Measurements from ENCODE around the gene RAET1G. TPM values are rescaled to one million over a fixed set of nuclear protein-coding genes. Genes with fewer than 3 reads are reported as not detected.
A peak's percentile ranks its signal among the peaks of the same experiment; 100 is the strongest.

RAET1G gene
- total RNA-seq, 1 donor from 2014 or later, result not detected

GRCh38 chr6:149936743-149937142 is 13.8 kb upstream of the RAET1G start:
- no peak for DNase-seq
- H3K4me1 Mint-ChIP-seq, result peaks cover 39% of the 10 kb centered on the region

GRCh38 chr6:149935668-149936067 is 12.7 kb upstream of the RAET1G start:
- intact Hi-C loops (cut with micrococcal nuclease), result loop anchor here (2.0 to 5.0 kb wide), 5 partner anchors 101 to 879 kb away; no protein-coding TSS in a partner anchor
- Mint-ChIP-seq H3K4me1 (peaks cover 31% of the 10 kb centered on the region), H3K27me3 (peaks cover 72% of the 10 kb centered on the region), H3K36me3 (ENCODE audit: low read depth) (no peaks in the 10 kb centered on the region), H3K9me3 (no peaks in the 10 kb centered on the region), H3K27ac (no peak overlapping the region), H3K4me3 (no peak overlapping the region)
- no peak for DNase-seq
- ChIA-PET CTCF (interaction anchor here (2.8 kb wide), 1 partner anchor 82 kb away, joined by 27 read pairs; no protein-coding TSS in a partner anchor), POLR2A (interaction anchor here (0.7 kb wide), 1 partner anchor 80 kb away, joined by 4 read pairs; no protein-coding TSS in a partner anchor)
- no peak for TF ChIP-seq CTCF (IDR thresholded peaks at IDR 0.05)
- no peak for ATAC-seq (ENCODE audit: low read depth)

More at GRCh38 chr6:149936743-149937142, 13.8 kb upstream of the RAET1G start:
- Mint-ChIP-seq H3K4me3 (peak overlapping the region; percentile 5), H3K36me3 (ENCODE audit: low read depth) (peaks cover 2% of the 10 kb centered on the region), H3K9me3 (no peaks in the 10 kb centered on the region), H3K27ac (peak overlapping the region; percentile 31), H3K27me3 (peaks cover 68% of the 10 kb centered on the region)
- ChIA-PET CTCF (interaction anchor here (2.8 kb wide), 1 partner anchor 80 kb away, joined by 27 read pairs; no protein-coding TSS in a partner anchor), POLR2A (no interaction called here)
- intact Hi-C loops (cut with micrococcal nuclease), result loop anchor here (5.0 kb wide), 2 partner anchors 469 to 686 kb away; no protein-coding TSS in a partner anchor
- no peak for TF ChIP-seq CTCF (IDR thresholded peaks at IDR 0.05)
- no peak for ATAC-seq (ENCODE audit: low read depth)

- Mint-ChIP-seq H3K4me3 (no peak overlapping the region), H3K36me3 (ENCODE audit: low read depth) (no peaks in the 10 kb centered on the region), H3K27me3 (peaks cover 72% of the 10 kb centered on the region), H3K9me3 (no peaks in the 10 kb centered on the region), H3K27ac (peak overlapping the region; percentile 25), H3K4me1 (peaks cover 27% of the 10 kb centered on the region)
- intact Hi-C loops (cut with micrococcal nuclease), result loop anchor here (2.0 to 5.0 kb wide), 5 partner anchors 100 to 880 kb away; no protein-coding TSS in a partner anchor
- CTCF ChIA-PET, result interaction anchor here (0.6 to 2.8 kb wide), 3 partner anchors 10 to 84 kb away, joined by 3 to 27 read pairs (median 3); no protein-coding TSS in a partner anchor
- ATAC-seq (ENCODE audit: low read depth) (no peak), DNase-seq (no peak)
- POLR2A ChIA-PET, result interaction anchor here (0.7 kb wide), 1 partner anchor 80 kb away, joined by 4 read pairs; no protein-coding TSS in a partner anchor
- no peak for TF ChIP-seq CTCF (IDR thresholded peaks at IDR 0.05)
These were observed 12.3 kb upstream of the RAET1G start for GRCh38 chr6:149935246-149935645.

GRCh38 chr6:149934249-149935156 is 11.6 kb upstream of the RAET1G start:
- peaks cover 72% of the 10 kb centered on the region for H3K27me3 Mint-ChIP-seq
- H3K4me3 Mint-ChIP-seq, result no peak overlapping the region
- H3K4me1 Mint-ChIP-seq, result peaks cover 21% of the 10 kb centered on the region
- peak; percentile 33 for ATAC-seq (ENCODE audit: low read depth)
- no peaks in the 10 kb centered on the region for H3K9me3 Mint-ChIP-seq
- intact Hi-C loops (cut with micrococcal nuclease), result loop anchor here (1.0 to 5.0 kb wide), 9 partner anchors 27 to 880 kb away; partner anchors contain the start of gene ULBP3
- H3K27ac Mint-ChIP-seq, result no peak overlapping the region
- TF ChIP-seq CTCF (IDR thresholded peaks at IDR 0.05), result no peak
- H3K36me3 Mint-ChIP-seq (ENCODE audit: low read depth), result no peaks in the 10 kb centered on the region
- no peak for DNase-seq
- ChIA-PET POLR2A (interaction anchor here (0.7 kb wide), 1 partner anchor 81 kb away, joined by 4 read pairs; no protein-coding TSS in a partner anchor), CTCF (interaction anchor here (0.6 to 2.8 kb wide), 3 partner anchors 9 to 85 kb away, joined by 3 to 27 read pairs (median 3); no protein-coding TSS in a partner anchor)
